NCI-H524 treated with DMSO at 0.1 percent for 48 hours (cell line): ENCODE results near the gene CLIC3.

ENCODE experiments used
- DNase-seq: peaks from one replicate; lab custom pipeline; 2025; lab: John Stamatoyannopoulos, UW

CLIC3 gene

GRCh38 chr9:136980669-136981478, 15.5 kb downstream of the CLIC3 start:
- DNase-seq: no peak

GRCh38 chr9:136979769-136980587, 16.4 kb downstream of the CLIC3 start:
- no peak for DNase-seq

- DNase-seq: no peak
These were observed 17.4 kb downstream of the CLIC3 start for GRCh38 chr9:136978865-136979544.

DNA sequence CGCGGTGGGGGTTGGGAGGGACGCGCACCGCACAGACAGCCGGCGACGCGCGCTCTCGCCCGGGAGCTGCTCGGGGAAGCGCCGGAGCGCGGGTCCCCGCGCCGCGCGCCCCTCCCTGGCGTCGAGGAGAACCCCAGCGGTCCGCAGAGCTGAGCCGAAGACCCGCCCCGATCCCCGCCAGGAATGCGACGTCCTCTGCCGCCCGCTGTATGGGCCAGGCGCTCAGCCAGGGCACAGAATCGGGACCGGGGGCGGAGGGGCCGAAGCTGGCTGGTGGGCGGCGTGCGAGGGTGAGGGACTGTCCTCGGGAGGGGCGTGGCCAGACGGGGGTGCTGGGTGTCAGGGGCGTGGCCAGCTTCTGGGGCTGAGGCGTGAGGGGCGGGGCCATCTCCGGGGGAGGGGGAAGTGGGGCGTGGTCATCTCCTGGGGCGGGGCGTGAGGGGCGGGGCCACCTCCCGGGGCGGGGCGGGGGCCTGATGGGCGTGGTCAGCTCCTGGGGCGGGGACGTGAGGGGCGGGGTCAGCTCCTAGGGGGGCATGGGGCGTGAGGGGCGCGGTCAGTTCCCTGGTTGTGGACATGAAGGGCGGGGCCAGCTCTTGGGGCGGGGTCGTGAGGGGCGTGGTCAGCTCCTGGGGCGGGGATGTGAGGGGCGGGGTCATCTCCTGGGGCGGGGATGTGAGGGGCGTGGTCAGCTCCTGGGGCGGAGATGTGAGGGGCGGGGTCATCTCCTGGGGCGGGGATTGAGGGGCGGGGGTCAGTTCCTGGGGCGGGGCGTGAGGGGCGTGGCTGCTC, 18.1 kb downstream of the CLIC3 start:
- no peak for DNase-seq

- DNase-seq: no peak
These were observed 18.7 kb downstream of the CLIC3 start for GRCh38 chr9:136977649-136978072.

DNA sequence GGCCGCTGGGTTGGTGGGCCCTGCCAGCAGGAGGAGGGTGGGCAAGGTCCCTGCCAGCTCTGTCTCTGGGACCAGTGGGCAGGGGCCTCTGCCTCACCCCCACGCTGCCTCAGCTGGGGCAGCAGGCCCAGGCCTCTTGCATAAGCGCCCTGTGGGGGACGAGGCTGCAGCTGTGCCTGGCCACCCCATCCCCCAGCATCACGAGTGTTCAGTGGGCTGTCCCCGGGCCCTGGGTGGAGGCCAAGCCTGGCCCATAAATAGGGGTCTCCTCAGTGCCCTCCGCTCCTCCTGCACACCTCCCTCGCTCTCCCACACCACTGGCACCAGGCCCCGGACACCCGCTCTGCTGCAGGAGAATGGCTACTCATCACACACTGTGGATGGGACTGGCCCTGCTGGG, 19.1 kb downstream of the CLIC3 start, which contains the start of gene PTGDS:
Gene PTGDS, plus strand, starts transcription at position 282 of the 400 bp plus-strand sequence. Its CDS starts 75 bp downstream, at position 357.
- no peak for DNase-seq

- DNase-seq: no peak
These were observed 20.7 kb downstream of the CLIC3 start for GRCh38 chr9:136975644-136976043.

GRCh38 chr9:136974817-136975535, 21.4 kb downstream of the CLIC3 start:
- no peak for DNase-seq

GRCh38 chr9:136973618-136974617, 22.4 kb downstream of the CLIC3 start:
- DNase-seq: no peak

DNA sequence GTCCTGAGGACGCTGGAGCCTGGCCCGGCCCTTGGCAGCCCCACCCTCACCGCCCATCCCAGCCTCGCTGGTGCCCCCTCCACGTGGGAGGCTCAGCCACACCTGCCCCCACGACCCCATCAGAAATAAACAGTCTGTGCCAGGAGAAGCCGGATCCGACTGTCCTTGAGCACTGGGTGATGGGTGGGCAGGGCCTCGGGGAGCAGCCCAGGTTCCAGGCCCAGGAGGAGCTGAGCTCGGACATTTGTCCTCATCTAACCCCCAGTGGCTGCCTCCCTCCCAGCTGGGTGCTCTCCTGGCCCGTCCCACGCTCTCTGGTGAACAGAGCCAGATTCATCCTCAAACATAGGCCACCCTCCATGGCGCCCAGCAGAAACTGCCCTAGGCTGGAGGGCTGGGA, 23.6 kb downstream of the CLIC3 start:
- DNase-seq: no peak

DNA sequence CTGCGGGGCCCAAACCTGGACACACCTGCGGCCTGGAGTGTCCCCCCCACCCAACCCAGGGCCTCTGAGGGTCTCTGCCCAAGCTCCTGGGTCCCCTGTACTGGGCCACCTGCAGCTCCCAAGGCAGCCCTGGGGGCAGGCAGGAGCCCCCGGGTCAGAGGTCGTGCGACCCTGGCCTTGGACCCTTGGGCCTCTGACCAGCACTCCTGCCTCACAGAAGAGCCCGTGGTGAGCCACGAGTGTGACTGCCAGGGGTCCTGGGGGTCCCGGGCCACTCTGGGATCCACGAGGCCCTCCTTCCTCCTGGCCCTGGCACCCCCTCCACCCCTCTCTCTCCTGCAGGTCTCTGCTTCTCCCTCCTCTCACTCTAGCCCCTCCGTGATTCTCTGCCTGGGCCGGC, 24.0 kb downstream of the CLIC3 start:
- DNase-seq: no peak

DNA sequence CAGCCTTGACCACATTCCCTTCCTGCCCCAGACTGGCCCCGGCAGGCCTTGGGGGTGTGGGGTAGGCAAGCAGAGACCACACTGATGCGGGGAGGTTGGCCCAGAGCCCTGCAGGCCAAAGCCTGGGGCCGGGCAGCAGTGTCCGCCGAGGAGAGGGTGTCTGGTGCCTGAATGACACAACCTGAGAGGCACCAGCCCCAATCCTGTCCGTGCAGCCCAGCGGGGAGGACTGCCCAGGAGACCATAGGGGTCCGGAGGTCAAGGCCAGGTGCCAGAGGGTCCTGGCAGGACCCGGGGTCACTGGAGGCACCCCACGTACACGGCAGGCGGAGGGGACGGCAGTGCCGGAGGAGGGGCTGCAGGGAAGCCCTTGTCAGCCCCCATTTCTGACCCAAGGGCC, 24.6 kb downstream of the CLIC3 start:
- DNase-seq: no peak

DNA sequence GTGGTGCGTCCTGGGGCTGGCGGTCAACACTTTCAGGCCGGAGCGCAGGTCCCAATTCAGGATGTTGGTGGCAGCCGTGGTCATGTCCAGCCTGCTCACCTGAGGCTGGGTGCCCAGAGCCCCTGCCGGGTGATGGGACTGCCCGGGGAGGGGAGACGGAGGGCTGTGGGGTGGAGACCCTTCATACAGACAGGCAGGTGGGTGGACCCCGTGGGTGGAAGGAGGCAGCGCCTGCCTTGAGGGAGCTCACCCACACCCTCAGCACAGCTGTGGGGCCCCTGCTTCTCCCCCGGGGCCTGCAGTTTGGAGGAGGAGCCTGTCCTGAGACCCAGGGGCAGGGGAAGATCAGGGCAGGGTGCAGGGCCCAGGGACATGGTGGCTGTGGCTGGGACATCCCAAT, 26.0 kb downstream of the CLIC3 start:
- DNase-seq: no peak

DNA sequence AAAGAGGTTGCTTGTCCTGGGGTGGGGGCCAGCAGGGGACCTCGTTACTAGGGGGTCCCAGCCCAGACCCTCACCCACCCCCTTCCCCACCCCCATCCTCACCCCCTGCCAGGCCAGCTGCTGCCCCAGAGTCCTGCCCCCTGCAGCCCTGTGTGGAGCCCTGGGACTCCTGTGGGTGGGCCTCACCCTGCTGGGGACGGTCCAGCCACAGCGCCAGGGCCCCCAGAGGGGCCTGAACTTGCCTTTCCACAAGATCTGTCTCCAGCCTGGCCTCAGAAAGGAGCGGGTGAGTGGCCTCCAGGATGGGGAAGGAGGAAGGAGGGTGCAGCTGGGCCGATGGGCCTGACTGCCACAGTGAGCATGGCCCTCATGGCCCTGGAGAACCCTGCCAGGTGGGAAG, 26.6 kb downstream of the CLIC3 start:
- no peak for DNase-seq

DNA sequence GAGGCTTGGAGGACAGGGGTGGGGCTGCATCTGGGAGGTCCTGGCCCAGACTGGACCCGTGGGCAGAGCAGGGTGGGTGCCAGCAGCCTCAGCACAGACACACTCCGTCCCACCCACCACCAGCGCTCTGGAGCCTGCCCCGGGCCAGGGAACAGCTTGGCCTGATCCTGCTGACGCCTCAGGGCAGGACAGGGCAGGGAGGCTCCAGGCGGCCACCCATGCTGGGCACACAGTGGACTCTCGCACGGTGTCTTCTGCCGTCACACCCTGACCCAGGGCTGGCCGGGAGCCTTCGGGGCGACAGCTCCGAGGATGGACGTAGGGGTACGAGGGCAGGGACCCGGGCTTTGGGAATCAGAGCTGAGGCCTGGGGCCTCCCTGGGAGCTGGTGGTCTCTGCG, 27.2 kb downstream of the CLIC3 start:
- no peak for DNase-seq

- no peak for DNase-seq
These were observed 27.8 kb downstream of the CLIC3 start for GRCh38 chr9:136968333-136969127.

DNA sequence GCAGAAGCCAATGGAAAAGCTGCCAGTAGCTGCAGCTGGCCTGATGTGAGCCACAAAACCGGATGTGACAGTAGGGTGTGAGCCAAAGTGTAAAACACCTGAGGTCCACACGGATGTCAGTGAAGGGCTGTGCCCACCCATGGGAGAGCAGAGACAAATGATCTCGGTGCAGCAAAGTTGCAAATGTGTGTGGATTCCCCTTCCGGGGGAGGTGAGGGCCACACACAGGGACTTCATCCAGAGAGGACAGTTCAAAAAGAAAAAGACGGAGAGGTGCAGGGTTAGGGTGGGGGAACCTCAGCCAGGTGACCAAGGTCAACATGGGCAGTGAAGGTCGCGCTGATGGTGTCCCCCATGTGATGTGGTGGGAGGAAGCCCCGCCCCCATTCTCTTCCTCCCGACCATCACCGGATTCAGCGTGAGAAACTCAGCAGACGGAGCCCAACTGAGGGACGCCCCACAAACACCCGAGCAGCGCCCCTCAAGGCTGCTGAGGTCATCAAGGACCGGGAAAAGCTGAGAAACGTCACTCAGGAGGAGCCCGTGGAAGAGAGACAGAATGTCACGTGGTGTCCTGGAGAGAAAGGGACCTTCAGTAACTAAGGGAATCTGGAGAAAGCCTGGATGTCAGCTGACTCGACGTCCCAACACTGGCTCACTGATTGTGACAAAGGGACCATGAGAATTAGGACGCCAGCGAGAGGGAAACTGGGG, 30.4 kb downstream of the CLIC3 start:
- DNase-seq: no peak

- DNase-seq: no peak
These were observed 31.4 kb downstream of the CLIC3 start for GRCh38 chr9:136964833-136965422.
